Midbrain (tissue), 1 donor: ENCODE data around the gene TMEM221.

Experiments
- DNase-seq: peaks from one replicate; lab custom pipeline; 2025; lab: John Stamatoyannopoulos, UW

TMEM221 gene

DNA sequence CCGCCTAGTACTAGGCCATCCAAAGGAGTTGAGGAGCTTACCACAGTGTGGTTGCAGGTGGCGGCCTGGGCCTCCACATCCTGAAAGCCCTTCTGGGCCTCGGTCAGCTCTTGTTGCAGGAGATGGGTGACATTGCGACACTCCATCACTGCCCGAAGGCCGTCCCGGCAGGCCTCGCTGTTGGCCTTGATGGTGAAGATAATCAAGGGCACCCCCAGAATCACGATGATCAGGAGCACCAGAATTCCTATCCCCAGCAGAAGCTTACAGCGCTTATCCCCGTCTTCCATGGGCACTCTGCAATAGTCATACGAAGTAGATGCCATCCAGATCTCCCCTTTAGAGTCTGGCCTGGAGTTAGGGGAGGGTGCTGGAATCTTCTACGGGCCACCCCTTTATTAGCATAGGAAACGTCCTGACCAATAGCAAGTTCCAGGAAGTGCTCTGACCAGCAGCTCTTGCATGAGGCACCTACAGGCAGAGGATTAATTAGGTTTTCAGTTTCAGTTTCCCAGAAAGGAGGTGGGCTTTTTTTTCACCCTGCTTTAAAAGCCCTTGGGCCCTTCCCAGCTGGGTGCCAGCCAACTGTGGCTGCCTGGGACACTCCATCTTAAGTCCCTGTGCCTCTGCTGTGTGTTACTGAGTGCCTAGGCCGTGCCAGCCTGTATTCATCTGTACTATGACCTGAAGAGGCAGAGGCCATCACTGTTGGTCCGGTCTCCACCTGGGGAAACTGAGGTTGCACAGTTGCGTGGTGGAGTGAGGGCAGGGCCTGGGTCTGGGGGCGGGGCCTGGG lies 43.0 kb downstream of the TMEM221 start, which contains the start of gene BST2:
Gene BST2, minus strand, starts transcription at position 381 of the 796 bp plus-strand sequence. Its CDS starts 55 bp downstream, at position 326.
- DNase-seq: peak; percentile 38

DNA sequence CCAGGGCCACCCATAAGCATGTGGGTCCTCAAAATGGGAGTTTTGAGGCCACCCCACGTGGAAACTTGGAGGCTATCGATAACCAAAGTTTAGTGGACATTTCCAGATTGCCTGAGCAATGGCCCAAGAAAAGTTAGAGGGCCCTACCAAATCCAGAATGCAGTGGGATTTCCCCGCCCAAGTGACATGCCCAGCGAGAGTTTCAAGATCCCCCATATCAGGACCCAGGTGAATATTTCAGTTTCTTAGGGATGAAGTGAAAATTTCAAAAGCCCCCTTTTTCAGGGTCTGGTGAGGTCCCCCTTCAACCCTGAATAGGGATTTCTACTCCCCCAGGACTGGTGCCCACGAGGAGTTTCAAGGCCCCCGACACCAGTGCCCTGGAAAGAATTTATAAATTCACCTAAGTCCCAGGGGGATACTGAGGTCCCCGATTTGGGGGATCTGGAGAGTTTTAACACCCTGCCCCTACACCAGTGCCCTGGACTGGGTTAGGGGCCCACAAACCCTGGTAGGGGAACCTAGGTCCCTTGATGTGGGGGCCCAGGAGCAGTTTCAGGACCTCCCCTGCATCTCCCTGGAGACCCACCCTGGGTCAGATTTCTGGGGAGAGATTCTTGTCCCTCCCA lies 43.7 kb downstream of the TMEM221 start:
- no peak for DNase-seq

- DNase-seq: no peak
Measured at GRCh38 chr19:17404015-17404414, 44.5 kb downstream of the TMEM221 start.

DNA sequence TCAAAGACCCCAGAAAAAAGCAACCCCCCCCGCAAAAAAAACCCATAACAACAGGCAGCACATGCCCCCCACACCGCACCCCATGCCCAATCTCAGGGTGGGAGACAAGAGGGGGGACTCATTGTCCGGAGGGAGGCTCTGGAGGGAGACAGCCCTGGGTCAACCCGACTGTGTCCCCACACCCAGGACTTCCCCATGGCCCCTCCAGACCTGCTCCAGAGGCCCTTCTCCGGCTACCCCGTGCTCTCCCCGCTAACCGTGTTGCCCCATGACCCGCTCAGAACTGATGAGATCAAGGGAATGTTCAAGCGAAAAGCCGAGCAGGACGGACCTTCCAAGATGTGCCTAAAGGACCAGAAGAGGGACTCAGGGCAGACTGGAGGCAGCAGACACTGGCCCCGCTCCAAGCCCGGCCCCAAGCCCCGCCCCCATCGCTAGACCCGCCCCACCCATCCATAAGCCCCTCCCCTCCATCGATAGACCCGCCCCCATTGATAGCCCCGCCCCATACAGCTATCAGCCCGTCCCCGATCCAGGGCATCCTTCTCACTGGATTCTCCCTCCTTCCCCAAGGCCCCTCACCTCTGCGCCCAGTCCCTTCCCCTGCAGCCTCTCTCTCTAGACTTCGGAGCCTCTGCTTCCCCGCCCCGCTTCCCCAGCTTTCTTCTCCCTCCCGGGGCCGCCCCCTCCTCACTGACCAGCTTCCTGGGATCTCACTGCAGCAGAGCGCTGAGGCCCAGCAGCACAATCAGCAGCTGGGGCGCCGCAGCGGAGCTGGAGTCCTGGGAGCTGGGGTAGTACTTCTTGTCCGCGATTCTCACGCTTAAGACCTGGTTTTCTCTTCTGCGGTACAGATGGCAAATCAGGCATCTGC lies 45.2 kb downstream of the TMEM221 start:
- no peak for DNase-seq

- DNase-seq: no peak
Measured at GRCh38 chr19:17401628-17402027, 46.8 kb downstream of the TMEM221 start.

DNA sequence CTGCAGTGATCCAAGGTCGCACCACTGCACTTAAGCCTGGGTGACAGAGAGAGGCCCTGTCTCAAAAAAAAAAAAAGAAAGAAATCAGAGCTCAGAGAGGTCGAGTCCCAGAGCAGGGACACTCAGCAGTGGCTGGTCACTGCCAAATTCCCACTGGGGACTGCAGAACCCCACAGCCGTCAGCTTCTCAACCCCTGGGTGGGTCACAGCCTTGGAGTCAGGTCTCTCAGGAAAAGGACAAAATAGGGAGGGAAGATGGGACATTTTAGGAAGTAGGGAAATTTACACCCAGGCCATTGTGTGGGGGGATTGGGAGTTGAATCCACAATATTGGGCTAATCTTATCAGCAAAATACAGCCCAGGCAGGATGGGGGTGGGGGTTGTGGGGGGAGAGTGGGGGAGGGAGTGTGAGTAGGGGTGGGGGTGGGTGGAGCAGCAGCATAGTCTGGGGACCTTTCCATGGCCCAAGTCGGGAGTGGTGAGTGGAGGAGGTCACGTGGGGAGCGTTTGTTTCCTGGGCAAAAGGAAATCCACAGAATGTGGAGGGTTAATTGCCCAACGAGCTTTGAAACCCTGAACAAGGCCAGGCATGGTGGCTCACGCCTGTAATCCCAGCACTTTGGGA lies 49.5 kb downstream of the TMEM221 start:
- no peak for DNase-seq

GRCh38 chr19:17394891-17395415 lies 53.5 kb downstream of the TMEM221 start:
- DNase-seq: no peak

DNA sequence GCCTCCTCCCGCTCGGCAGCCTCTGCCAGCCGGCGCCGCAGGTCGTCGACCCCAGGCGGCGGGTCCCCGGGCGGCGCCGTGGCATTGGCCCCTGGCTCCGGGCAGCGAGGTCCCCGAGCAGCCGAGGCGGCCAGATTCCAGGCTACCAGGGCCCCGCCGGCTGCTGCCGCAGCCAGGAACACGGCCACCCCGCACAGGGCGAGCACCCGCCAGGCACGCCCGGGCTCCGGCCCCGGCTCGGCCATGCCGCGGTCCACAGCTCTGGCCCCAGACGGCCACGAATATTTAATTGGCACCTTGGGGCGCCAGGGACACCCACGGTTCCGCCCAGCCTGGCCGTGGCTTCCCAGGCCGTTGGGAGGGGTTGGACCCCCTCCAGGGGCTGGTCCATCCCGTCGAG lies 54.6 kb downstream of the TMEM221 start, which contains the start of gene CCDC194:
Gene CCDC194, minus strand, starts transcription at position 283 of the 400 bp plus-strand sequence. Its CDS starts 38 bp downstream, at position 245.
- DNase-seq: no peak

- no peak for DNase-seq
Measured at GRCh38 chr19:17393002-17393401, 55.5 kb downstream of the TMEM221 start.

- no peak for DNase-seq
Measured at GRCh38 chr19:17391371-17392151, 56.9 kb downstream of the TMEM221 start.

GRCh38 chr19:17390665-17391370 lies 57.6 kb downstream of the TMEM221 start:
- peak; percentile 90 for DNase-seq

GRCh38 chr19:17389957-17390664 lies 58.4 kb downstream of the TMEM221 start:
- no peak for DNase-seq

DNA sequence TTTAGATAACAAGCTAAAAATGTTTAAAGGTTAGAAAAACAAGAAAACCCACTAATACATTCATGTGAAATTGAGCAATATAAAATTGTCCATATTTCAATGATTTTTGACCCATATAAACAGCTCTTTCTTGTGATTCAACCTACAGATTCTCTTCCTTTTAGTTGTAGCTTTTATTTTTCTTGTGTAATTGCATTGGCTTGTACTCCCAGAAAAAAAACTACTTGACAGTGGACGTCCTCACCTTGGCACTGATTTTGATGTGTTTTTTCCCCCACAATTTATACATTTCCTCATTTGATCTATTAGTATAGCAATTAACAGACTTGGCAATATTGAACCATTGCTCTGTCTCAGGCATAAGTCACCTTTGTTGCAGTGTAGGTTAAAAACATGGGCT lies 59.2 kb downstream of the TMEM221 start:
- no peak for DNase-seq

- DNase-seq: peak; percentile 2
Measured at GRCh38 chr19:17385878-17386611, 62.4 kb downstream of the TMEM221 start.
